AG09319 (cell line): ENCODE measurements around the gene LCE1A.

Experiments
- DNase-seq: peaks from one replicate; pipeline ENCODE4 v3.0.0-alpha.2; 2010; ENCODE audit warnings: low read depth; ENCODE audit errors: extremely low read depth
- CTCF ChIP-seq: IDR thresholded peaks from 2 replicates; pipeline ENCODE4 v1.5.1; 2011; ENCODE audit warnings: low read depth, mild to moderate bottlenecking, inconsistent platforms, low read length, moderate library complexity

LCE1A gene

DNA sequence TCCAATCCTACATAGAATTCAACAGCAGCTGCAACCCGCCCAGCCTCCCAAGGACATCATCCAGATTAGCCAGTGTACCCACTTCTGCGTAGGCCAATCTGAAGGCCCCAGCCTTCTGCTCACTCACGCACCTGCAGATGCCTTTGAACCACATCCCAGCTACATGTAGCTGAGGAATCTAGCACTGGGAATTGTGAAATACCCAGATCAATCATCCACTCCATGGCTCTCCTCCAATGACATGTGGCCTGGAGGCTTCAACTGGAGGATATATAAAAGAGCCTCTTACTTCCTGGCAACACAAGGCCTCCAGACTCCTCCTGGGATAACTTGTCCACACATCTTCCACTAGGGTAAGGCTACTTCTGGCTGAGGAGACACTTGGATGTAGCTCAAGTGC, 15.3 kb downstream of the LCE1A start, which contains the start of gene LCE6A:
Gene LCE6A (plus strand): TSS at position 301 of the 400 bp plus-strand sequence. CDS start 665 bp downstream, outside the sequence.
- TF ChIP-seq CTCF: no peak
- DNase-seq: no peak

DNA sequence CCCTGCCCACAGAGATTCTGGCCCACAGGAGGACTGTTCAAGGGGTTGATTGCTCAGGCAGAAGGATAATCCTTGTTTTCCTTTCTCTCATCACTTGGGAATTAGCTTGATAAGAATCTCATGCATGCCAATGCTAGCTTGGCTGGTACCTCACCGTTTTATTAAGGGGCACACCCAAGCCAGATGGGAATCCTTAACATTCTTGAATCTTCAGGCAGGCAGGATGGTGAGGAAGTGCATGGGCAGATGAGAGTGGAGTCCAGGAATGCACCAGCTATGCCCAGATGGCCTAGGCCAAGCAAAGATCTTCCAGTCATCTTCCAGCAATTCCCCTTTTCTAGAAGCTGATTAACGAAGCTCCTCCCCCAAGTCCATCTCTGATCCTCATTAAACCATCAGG, 28.4 kb downstream of the LCE1A start:
- no peak for DNase-seq
- TF ChIP-seq CTCF: no peak

DNA sequence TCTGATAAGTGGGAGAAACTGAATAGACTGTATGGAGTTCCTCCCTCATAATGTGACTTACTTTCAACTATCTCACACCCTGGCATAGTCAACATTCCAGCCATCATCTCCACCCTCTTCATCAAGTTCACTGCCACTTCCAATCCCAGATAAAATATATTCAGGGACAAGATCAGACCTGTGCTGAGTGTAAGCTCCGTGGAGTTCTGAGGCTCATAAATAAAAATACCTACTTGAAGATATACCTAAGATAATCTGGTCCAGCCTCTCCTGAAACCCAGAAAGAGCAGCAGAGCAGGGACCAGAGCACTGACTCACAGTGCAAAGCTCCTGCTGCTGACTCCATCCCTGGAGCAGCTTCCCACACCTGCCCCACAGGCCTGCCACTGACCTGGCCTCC, 30.8 kb downstream of the LCE1A start:
- DNase-seq: no peak
- no peak for TF ChIP-seq CTCF

DNA sequence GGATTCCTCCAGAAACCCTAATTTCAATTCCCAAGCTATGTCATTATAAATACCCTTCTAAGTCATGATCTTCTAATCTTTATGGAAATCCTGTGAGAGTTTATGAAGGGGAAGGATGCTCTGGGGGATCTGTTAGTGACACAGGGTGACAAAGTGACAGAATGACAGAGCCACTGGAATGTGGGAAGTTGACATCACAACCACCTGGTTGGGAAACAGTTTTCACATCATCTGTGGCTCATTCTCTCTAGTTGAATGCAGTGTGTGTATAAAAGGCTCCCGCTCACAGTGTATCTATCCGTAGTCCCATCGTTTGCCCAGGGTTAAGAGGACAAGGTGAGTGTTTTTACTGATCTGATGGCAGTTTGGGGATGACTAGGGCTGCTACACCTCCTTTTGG, 32.4 kb downstream of the LCE1A start, which contains the start of gene LCE7A:
Gene LCE7A (plus strand): TSS at position 301 of the 400 bp plus-strand sequence. CDS start 702 bp downstream, outside the sequence.
- no peak for DNase-seq
- no peak for TF ChIP-seq CTCF

DNA sequence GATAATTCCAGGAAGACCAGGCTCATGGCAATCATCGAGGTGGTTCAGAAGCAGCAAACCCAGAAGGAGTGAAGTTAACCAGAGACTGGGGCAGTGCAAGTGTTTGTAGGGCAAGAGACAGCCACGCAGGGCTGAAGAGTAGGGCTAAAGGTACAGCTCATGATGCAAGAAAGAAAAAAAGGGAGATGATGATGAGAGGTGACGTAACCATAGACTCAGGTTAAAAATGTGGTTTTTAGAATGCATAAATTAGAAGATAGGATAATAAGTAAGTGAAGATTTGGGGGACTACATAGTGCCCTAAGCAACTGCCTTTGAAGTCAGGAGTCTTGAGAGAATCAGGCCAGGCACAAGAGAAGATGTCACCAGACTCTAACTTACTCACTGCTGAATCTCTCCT, 32.9 kb downstream of the LCE1A start:
- no peak for TF ChIP-seq CTCF
- DNase-seq: no peak

- TF ChIP-seq CTCF: no peak
- no peak for DNase-seq
These were observed 34.1 kb downstream of the LCE1A start for GRCh38 chr1:152861374-152861773.

DNA sequence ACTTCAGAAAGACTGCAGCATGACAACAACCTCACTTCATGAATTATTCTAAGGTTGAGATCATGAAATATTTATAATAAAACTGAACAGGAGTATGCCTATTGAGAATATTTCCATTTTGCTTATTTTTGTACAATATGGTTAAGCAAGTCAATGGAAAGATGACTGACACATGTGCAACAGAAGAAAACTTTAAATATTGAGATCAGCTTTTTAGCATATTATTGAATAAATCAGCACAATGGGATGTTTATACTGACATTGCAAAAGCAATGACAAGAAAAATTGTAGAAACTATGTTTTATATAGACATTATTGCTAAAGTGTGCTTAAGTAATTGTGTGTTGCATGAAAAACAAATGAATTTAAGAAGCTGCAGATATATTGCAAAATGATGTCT, 37.2 kb downstream of the LCE1A start:
- TF ChIP-seq CTCF: no peak
- no peak for DNase-seq
